NK-92 (cell line): ENCODE data around the gene PKP1.

Experiments used
- DNase-seq: peaks from one replicate; lab custom pipeline; 2025; ENCODE audit not compliant: unreplicated experiment; lab: John Stamatoyannopoulos, UW

Gene PKP1

DNA sequence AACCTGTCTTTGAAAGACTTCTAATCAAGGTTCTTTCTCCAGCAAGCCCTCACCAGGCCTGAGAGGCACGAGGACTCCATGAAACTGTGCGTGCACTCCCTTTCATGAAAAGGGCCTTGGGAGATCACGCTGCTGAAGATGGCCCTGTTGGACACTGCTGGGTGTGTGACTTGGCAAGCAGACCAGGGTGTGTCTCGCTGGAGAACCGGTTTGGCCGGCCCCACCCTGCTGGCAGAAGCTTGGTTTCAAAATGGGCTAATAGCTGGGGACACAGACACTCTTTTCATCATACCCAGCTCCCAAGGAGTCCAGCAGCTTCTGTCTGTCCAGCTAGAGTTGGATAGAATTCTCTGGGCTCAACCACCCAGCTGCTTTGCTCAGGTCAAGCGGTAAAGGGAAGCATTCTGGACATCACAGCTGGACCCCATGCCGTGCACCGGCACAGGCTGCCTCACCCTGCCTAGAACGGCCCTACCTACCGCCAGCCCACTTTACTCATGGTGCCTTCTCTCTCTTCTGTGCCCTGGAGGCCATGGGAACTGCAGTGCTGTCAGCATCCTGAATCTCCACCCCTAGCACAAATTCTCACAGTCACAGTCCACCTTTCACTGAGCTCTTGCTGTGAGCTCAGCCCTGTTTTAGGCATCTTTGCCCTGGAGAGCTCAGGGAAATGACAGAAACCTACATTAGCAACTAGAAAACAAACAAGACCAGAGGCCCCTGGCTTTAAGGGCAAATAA is 24.6 kb downstream of the PKP1 start:
- no peak for DNase-seq

DNA sequence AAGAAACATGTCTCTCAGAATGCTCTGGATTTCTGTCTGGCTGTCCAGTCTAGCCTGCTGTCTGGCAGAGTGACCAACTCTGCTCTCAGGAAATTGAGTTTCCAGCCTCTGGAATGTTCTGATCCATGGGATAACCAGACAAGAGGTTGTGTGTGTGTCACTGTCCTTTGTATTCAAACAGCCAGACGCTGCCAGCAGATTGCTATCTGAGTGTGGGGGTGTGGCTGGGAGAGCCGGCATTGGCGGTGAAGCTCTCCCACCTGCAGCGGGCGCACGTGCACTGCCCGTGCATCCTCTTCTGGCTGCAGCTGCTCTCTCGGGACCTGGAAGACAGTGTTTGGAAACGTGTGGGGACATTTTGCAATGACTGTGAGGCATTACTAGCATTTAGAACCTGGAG is 26.1 kb downstream of the PKP1 start:
- DNase-seq: no peak

DNA sequence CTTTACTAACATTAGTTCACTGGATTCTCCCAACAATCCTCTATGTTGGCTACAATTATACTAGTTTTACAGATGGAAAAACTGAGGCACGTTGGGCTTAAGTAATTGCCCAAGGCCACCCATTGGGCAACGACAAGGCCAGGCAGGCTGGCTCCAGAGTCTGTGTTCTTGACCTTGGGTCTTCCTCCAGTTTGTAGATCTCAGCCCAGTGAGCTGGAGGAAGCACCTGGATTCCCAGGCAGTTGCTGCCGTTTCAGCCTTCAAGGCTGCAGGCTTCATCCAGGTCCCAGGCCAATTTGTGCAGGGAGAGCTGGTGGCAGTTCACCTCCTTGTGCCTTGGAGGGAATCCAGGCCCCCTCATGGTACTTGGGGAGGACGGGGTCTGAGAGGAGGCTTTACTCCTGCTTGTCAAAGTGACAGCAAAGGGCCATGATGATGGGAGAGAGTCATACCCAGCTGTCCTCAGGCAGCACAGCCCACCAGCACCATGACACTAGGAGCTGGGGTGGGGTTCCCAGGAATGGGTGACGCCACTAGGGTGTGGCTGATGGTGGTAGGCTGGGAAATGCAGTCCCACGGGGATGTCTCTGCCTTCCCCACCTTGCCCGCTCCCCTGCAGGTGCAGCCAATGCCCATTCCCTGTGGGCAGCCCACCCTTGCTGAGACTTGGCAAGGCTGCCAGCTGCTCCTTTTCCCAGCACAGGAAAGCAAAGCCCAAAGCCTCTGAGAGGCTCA is 27.1 kb downstream of the PKP1 start:
- no peak for DNase-seq

DNA sequence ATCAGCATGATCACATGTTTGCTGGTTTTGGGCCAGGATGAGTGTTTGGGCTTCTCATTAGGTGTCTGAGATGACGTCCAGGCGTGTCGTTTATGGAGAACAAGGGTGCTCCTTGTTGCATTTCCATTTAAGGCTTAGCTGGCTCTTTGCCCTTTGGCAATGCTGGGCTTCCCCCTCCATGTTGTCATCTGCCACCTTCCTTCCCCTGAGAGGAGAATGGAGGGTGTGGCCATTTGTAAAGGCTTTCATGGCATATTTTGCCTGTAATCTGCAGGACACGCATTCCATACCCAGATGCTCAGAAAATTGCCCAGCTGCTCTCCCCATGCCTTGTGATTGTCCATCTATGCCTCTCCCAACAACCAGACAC is 27.7 kb downstream of the PKP1 start:
- DNase-seq: no peak

DNA sequence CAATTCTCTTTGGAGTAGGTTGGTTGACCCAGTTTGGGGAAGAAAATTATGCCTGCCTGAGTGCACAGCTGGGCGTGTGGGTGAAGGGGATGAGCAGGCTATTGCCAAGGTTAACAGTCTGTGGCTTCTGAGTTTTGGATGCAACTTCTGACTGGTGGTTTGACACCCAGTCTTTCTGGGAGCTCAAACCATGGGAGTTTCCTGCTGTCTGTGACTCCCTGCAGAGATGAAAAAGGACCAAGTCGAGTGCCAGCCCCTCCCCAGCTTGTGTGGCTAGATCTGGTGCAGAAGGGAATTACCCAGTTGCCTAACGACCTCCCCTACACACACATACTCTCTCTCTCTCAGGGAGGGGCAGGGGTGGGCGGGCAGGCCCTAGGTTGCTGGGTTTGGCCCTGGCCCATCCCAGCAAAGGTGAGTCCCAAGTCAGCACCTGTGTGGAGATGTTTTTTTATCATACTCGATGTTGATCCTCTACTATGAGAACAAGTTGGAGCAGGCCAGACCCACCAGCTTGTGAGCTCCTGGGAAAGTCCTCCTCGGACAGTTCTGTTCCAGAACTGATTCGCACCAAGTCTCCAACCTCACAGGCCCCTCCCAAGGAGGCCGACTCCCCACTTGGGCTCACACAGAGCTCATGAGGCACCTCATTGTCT is 28.2 kb downstream of the PKP1 start:
- no peak for DNase-seq

DNA sequence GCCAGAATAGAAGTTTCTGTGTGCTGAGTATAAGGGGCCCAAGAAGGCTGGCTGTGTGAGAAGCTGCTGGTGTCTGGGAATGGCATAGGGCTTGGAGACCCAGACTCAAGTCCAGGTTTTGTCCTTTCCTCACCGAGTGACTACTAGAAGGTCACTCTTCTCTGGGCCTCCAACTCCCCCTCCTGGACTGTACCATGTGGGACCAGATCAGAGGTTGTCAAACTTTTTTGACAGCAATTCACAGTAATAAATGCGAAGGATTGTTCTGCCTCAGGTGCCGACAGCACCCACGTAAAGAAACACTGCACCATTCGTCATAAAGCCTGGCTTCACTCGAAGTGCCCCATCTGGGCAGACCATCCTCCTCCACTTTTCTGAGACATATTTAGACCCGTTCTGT is 29.0 kb downstream of the PKP1 start:
- no peak for DNase-seq

DNA sequence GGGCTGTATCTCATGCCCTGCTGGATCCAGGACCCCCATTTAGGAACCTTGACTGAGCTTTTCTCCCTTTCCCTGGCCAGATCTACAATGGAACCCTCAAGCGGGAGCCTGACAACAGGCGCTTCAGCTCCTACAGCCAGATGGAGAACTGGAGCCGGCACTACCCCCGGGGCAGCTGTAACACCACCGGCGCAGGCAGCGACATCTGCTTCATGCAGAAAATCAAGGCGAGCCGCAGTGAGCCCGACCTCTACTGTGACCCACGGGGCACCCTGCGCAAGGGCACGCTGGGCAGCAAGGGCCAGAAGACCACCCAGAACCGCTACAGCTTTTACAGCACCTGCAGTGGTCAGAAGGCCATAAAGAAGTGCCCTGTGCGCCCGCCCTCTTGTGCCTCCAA is 29.8 kb downstream of the PKP1 start:
- DNase-seq: no peak

DNA sequence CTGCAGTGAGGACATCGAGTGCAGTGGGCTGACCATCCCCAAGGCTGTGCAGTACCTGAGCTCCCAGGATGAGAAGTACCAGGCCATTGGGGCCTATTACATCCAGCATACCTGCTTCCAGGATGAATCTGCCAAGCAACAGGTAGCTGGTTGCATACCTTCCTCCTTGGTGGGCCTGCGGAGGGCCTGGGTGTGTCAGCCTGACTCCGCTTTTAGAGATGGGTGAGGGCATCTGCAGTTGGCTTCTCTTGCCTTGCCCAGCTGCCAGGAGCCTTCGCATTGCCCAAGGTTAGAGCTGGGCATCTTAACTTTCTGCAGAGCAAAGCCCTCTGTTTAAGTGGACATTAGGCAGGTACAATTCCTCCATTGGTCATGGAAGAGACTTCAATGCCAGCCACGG is 33.2 kb downstream of the PKP1 start:
- no peak for DNase-seq

DNA sequence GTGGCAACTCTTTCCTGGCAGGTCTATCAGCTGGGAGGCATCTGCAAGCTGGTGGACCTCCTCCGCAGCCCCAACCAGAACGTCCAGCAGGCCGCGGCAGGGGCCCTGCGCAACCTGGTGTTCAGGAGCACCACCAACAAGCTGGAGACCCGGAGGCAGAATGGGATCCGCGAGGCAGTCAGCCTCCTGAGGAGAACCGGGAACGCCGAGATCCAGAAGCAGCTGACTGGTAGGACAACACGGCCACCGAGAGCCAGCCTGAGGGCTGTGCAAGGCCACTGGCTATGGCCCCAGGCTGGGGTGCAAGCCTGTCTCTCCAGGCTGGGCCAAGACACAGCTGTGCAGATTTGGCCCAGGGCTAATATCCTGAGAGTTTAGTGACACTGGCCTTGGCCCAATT is 34.2 kb downstream of the PKP1 start:
- DNase-seq: no peak

DNA sequence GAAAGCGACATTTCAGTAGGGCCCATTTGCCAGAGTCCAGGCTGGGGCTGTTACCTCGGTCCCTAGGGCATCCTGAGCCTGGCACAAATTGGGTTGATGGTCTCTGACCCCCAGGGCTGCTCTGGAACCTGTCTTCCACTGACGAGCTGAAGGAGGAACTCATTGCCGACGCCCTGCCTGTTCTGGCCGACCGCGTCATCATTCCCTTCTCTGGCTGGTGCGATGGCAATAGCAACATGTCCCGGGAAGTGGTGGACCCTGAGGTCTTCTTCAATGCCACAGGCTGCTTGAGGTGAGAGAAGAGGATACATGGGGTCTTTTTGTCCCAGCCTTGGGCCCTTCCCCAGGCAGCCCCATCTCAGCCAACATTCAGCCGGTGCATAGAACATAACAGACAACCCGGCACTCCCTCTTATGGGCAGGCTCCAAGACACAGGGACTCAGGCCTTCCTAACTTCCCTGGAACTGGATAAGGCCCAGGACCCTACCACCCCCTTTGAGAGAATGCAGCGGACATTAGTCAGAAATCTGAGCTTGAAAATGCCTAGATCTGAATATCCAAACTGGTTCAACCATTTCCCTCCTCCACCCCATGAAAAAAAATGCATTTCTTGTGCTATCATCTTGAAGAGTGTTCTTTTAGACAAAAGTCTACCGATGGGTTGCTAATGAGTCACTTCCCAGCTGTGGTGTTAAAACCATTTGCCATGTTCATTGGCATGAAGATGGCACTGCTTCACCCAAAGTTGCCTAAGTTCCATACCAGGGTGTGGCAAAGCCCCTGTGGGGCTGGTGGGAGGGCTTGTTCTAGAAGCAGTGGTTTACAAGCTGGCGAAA is 35.4 kb downstream of the PKP1 start:
- DNase-seq: no peak

DNA sequence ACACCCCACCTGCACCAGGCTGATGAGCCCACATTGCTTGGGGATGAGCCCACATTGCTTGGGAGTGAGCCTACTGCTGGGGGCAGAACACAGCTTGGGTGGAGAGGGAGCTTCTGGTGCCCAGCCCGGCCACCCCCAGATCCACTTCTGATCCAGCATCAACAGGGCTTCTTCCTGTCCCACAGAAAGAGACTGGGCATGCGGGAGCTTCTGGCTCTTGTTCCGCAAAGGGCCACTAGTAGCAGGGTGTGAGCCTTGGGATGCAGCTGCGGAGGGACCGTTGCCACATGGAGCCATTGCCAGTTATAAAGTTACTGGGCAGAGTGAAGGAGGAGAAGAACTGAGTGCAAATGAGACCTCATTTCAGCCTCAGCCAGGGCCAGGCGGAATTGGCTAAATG is 36.3 kb downstream of the PKP1 start:
- DNase-seq: no peak

DNA sequence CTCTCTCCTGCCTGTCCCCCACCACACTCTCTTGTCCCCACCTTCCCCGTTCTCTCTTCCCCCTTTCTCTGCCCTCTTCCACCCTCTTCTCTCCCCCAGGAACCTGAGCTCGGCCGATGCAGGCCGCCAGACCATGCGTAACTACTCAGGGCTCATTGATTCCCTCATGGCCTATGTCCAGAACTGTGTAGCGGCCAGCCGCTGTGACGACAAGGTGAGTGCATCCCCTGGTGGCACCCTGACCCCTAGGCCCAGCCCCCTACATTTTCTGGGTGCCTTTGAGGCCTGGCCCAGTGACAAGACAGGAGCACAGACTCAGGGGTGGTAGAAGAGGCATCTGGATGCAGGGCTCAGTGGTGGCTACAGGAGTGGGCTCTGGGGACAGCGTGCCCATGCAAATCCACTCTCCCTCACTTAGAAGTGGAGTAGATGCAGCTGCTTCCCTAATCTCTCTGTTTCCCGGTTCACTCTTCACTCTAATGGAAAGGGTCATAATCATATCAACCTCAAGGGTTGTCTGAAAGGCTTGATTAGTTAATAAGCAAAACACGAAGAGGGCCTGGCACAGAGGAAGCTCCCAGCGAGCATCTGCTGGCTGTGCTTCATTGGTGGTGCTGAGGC is 37.0 kb downstream of the PKP1 start:
- no peak for DNase-seq

DNA sequence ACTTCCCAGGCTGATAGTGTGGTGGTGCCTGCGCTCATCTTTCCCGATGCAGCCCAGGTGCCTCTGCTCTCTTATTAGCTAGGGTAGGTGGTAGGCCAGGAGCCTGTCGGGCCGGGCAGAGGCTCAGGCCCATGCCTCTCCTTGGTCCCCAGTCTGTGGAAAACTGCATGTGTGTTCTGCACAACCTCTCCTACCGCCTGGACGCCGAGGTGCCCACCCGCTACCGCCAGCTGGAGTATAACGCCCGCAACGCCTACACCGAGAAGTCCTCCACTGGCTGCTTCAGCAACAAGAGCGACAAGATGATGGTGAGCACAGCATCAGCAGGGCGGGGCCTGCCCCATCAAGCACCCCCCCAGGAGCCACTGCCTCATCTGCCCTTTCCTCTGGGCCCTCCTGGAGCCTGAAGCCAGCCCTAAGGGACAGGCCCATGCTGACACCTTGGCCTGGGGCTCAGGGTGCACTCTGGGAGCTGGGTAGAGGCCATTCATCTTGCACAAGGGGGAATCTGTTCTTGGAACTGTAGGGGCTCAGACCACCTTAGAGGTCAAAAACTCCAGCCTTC is 38.6 kb downstream of the PKP1 start:
- DNase-seq: no peak

DNA sequence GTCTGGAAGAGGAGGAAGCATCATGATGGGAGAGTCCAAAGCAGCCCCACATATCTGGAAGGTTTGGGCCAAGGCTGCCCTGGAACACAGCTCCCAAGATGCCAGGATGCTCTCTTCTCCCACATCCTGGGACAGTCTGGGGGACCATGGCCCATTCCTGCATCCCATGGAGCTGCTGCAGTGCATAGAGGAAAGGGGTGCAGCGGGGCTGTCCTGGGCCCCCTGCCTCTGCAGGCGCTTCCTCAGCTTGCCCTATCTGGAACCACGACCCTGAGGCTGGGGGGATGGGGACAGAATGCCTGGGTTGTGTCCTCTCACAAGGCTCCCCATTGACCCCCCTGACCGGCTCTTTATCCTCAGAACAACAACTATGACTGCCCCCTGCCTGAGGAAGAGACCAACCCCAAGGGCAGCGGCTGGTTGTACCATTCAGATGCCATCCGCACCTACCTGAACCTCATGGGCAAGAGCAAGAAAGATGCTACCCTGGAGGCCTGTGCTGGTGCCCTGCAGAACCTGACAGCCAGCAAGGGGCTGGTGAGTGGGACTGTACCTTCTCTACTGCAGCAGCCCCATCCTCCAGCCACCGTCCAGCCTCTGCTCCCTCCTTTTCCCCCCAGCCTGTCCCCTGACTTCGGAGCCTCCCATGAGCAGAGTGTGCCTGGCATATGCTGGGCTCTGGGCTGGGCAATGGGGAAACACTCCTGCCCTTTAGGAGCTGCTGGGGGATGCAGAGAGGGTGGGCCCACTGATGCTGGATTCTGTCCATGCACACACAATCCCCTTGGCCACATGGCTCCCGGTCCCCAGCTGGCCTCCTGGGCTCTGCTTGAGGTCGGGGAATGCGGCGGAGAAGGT is 39.6 kb downstream of the PKP1 start:
- no peak for DNase-seq

DNA sequence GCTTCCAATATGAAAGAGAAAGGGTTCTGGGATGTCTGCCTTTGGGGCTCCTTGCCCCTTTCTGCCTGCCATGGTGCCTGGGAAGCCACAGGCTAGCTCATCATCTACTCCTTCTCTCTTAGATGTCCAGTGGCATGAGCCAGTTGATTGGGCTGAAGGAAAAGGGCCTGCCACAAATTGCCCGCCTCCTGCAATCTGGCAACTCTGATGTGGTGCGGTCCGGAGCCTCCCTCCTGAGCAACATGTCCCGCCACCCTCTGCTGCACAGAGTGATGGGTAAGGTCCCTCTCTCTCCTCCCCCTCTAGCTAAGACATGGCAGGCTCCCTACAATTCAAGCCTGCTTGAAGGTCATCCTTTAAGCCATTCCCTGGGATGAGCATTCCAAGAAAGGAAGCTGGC is 41.0 kb downstream of the PKP1 start:
- DNase-seq: no peak

DNA sequence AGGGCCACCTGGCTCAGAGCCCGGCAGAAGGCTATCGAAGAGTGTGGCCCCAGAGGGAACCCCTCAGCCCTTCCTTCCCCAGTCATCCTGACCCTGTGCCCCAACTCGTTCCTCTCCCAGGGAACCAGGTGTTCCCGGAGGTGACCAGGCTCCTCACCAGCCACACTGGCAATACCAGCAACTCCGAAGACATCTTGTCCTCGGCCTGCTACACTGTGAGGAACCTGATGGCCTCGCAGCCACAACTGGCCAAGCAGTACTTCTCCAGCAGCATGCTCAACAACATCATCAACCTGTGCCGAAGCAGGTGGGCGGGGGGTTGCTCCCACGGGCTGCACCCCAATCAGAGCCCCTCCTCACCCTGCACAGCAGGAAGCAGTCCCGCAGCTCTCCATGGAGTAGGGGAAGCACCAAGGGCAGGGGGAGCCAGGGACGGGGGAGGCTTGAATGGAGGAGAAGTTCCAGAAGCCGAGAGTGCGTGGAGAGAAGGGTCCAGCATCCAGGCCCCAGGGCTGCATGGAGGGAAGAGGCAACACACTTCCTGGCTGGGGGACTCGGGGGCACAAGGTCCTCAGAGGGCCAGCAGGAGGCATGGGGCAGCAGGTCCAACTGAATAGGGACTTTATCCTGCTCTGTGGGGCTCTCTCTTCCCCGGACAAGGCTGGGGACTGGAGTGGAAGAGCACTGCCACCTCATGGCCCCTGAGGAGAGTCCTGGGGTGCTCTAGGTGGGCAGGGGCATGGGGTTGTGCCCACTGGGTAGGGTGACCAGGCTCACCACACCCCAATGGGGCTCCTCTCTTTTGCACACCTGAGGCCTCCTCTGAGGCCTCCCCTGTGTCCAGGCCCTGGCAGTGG is 41.7 kb downstream of the PKP1 start:
- no peak for DNase-seq

DNA sequence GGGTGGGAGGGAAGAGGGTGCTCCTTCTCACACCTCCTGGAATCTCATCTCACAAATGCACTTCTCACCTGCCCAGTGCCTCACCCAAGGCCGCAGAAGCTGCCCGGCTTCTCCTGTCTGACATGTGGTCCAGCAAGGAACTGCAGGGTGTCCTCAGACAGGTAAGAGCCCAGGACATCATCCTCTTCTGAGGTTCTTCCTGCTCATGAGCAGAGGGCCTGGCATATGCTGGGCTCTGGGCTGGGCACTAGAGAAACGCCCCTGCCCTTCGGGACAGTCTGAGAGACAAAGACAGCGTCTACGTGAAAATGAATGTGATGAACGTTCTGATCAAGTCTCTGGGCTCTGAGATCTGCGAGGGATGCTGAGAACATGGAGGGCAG is 42.4 kb downstream of the PKP1 start:
- no peak for DNase-seq

DNA sequence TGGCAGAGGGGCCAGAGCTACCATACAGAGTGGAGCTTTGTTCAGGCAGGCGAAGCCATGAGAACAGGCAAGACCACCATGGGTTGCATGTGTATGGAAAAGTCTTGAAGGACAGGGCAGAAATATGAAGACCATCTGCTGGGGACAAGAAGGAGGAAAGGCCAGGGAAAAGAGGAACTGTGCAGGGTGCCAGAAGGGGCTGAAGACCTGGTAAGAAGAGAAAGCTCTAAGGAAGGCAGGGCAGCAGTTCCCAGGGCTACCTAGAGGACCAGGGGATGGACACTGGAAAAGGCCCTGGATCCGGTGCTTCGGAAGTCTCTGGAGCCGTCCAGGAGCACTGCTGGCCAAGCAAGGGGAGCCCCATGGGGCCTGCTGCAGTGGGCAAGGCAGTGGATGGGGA is 43.4 kb downstream of the PKP1 start:
- no peak for DNase-seq

DNA sequence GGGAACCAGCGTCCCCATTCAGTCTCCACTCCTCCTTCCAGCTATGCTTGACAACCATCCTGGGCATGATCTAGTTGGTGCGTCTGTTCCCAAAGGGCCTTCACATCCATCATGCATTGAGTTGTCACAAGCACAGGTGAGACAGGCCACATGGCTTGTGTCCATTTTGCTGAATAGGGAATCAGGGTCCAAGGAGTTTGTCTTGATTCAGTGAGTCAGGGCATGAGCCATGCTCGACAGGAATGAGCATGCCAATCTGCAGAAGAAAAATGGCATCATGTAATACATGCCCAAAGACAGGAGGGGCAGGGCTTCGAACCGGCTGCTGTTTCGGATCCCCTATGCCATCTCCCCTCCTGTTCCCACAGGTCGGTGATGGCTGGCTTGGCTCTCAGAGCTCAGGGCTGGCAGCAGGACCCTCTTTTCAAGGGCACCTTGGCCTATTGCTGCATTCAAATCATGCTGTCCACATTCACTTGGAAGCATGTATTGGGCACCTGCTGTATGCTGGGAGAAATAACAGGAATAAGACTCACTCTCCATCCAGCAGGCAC is 44.5 kb downstream of the PKP1 start:
- DNase-seq: no peak
